ENCODE data around the gene MEDAG.

- TF ChIP-seq, protein P1, sequence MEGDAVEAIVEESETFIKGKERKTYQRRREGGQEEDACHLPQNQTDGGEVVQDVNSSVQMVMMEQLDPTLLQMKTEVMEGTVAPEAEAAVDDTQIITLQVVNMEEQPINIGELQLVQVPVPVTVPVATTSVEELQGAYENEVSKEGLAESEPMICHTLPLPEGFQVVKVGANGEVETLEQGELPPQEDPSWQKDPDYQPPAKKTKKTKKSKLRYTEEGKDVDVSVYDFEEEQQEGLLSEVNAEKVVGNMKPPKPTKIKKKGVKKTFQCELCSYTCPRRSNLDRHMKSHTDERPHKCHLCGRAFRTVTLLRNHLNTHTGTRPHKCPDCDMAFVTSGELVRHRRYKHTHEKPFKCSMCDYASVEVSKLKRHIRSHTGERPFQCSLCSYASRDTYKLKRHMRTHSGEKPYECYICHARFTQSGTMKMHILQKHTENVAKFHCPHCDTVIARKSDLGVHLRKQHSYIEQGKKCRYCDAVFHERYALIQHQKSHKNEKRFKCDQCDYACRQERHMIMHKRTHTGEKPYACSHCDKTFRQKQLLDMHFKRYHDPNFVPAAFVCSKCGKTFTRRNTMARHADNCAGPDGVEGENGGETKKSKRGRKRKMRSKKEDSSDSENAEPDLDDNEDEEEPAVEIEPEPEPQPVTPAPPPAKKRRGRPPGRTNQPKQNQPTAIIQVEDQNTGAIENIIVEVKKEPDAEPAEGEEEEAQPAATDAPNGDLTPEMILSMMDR (IDR thresholded peaks at IDR 0.05): peak; percentile 22
- TF ChIP-seq RXRA (IDR thresholded peaks at IDR 0.05; ENCODE audit: borderline replicate concordance, low read depth): peak; percentile 31; the same call in 1 of the 2 replicates
- no peak for TF ChIP-seq NRF1 (IDR thresholded peaks at IDR 0.05; ENCODE audit: low read depth, low read length)
- TF ChIP-seq TAF1 (IDR thresholded peaks at IDR 0.05; ENCODE audit: borderline replicate concordance, low read depth, low read length): no peak
- no peak for TF ChIP-seq NFIC (IDR thresholded peaks at IDR 0.05; ENCODE audit: borderline replicate concordance)
- TF ChIP-seq EP300 (IDR thresholded peaks at IDR 0.05; ENCODE audit: borderline replicate concordance in 1 of 2, low read depth in 1 of 2, low read length in 1 of 2): no peak
- no peak for TF ChIP-seq POLR2AphosphoS5 (IDR thresholded peaks at IDR 0.05; ENCODE audit: low read depth, low read length)
- TF ChIP-seq EZH2phosphoT487 (IDR thresholded peaks at IDR 0.05; ENCODE audit: borderline replicate concordance, low read depth): no peak
- TF ChIP-seq SIN3A (IDR thresholded peaks at IDR 0.05; ENCODE audit: borderline replicate concordance, low read depth, low read length): no peak
- no peak for TF ChIP-seq PBX3 (IDR thresholded peaks at IDR 0.05)
- TF ChIP-seq JUND (IDR thresholded peaks at IDR 0.05): no peak
- no peak for TF ChIP-seq RAD21 (IDR thresholded peaks at IDR 0.05; ENCODE audit: low read length)
- peak; percentile 43; the same call in 1 of the 2 replicates for TF ChIP-seq TCF12 (IDR thresholded peaks at IDR 0.05)
Observed at GRCh38 chr13:30898678-30899241, 7.3 kb upstream of the MEDAG start.
